ENCODE measurements around the gene ZNF469.
"Not testable (repeated sequence)": the region's sequence is repeated elsewhere in the genome, so short reads cannot be mapped to it uniquely, and the experiment has no call there.

The ZNF469 gene

GRCh38 chr16:88393571-88393970 is 10.8 kb downstream of the ZNF469 start:
- no peak for DNase-seq (ENCODE audit: low spot score)

DNA sequence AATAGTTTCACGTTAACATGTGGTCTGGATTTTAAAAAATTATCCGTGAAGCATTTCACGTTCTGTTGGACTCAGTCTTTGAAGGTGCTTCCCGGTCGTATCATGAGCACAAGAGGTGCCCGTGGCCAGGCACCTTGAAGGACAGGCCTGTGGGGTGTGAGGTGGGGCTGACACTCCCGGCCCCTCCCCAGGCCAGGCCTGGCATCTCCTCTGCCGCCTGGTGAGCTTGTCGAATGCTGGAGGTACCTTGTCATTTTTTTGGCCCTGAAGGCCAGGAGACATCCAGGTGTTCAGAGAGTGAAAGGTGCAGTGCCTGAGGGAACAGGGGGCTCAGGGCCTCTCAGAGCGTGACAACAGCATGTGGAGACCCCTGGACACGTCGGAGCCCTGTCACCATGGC is 11.7 kb downstream of the ZNF469 start:
- no peak for DNase-seq (ENCODE audit: low spot score)

- no peak for DNase-seq (ENCODE audit: low spot score)
These were observed 13.2 kb downstream of the ZNF469 start for GRCh38 chr16:88395669-88396584.

DNA sequence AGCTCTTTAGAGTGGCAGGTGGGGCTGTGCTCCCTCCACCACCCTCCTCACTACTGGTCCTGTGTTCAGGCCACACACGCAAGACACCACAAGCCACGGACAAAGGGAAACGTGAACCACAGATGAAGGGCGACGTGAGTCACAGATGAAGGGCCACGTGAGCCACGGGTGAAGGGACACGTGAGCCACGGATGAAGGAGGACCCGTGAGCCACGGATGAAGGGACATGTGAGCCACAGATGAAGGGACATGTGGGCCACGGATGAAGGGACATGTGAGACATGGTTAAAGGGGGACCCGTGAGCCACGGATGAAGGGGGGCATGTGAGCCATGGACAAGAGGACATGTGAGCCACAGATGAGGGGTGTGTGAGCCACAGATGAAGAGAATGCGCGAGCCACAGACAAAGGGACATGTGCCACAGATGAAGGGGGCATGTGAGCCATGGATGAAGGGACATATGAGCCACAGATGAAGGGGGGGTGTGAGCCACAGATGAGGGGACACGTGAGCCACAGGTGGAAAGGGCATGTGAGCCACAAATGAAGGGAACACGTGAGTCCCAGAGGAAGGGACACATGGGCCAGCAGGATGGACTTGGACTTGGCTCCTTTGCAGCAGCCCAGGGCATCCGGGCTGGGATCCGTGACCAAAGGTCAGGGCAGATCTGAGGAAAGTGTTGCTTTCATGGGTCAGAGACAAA is 15.6 kb downstream of the ZNF469 start:
- no peak for DNase-seq (ENCODE audit: low spot score)

- no peak for DNase-seq (ENCODE audit: low spot score)
These were observed 16.1 kb downstream of the ZNF469 start for GRCh38 chr16:88398874-88399178.

GRCh38 chr16:88400186-88400585 is 17.4 kb downstream of the ZNF469 start:
- no peak for DNase-seq (ENCODE audit: low spot score)

- no peak for DNase-seq (ENCODE audit: low spot score)
These were observed 19.0 kb downstream of the ZNF469 start for GRCh38 chr16:88401604-88402246.

DNA sequence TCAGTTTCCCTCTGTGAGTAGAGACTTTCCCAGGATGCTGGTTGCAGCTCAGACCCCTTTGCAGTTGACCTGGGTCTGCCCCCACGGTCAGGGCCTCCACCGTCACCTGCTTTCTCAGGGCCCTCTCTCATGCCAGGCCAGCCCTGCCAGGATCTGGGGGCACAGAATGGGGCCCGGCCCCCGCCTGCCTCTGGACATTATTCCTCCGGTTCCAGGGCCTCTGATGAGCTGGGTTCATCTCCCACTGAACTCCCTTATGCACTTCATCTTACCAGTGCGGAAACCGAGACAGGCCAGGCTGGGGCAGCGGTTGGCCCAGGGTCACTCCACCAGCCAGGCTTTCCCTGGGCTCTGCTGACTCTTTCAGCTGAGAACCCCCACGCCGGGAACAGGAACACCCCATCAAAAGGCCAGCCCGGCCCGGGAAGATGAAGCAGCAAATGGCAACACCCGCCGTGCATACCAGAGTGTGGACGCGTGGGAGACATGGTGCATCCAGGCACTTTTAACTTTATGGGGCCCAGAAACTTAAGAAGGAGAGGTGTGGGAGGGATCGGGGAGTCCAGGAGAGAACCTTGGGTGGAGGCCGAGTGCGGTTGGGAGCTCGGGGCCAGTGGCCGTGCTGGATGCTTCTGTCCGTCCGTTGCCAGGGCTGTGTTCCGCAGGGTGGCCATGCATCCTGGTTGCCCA is 19.9 kb downstream of the ZNF469 start:
- DNase-seq (ENCODE audit: low spot score) = no peak

GRCh38 chr16:88403794-88404581 is 21.2 kb downstream of the ZNF469 start:
- DNase-seq (ENCODE audit: low spot score) = no peak

DNA sequence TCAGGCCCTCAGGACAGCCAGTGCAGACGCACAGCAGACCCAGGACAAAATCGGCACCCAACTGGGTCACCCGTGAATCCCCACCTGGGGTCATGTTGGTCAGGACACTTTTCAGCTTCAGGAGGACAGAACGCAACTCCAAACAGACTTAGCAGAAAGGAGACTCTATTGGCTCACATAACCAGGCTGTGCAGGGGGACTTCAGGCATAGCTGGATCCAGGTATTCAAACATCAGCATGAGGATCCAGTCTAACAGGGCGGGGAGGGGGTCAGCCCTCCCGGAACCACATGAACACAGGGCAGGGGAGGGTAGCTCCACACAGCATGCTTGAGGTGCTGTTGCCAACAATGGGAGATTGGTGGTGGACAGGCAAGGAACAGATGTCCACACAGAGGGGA is 22.0 kb downstream of the ZNF469 start:
- DNase-seq (ENCODE audit: low spot score) = no peak

- no peak for DNase-seq (ENCODE audit: low spot score)
These were observed 22.7 kb downstream of the ZNF469 start for GRCh38 chr16:88405216-88406060.

- DNase-seq (ENCODE audit: low spot score) = no peak
These were observed 23.6 kb downstream of the ZNF469 start for GRCh38 chr16:88406096-88407041.

GRCh38 chr16:88407042-88407420 is 24.3 kb downstream of the ZNF469 start:
- DNase-seq (ENCODE audit: low spot score) = no peak

- DNase-seq (ENCODE audit: low spot score) = no peak
These were observed 25.0 kb downstream of the ZNF469 start for GRCh38 chr16:88407807-88408206.

DNA sequence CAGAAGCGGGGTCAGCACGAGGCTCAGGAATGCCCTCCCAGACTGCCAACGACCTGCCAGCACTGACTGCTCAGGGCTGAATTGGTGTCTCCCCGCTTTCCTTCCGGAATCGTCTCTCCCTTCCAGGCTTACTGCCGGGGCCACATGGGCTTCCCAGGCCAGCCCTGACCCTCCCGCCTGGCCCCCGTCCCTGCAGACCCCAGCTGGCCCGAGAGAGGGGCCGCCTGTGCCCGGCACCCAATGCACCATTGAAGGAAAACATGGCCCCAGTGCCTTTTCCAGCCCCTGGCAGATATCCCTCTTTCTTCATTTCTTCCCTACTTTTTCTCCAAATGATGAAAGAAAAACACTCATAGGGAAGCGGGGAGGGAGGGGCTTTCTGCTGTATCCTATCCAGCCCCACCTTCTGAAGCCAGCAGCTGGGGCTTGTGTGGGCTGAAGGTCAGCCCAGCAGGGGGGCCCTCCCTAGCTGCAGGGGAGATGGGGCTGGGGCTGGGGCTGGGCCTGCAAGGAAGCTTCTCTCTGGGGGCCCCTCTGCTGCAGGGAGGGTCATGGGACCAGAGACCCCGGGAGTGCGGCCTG is 25.9 kb downstream of the ZNF469 start:
- no peak for DNase-seq (ENCODE audit: low spot score)

DNA sequence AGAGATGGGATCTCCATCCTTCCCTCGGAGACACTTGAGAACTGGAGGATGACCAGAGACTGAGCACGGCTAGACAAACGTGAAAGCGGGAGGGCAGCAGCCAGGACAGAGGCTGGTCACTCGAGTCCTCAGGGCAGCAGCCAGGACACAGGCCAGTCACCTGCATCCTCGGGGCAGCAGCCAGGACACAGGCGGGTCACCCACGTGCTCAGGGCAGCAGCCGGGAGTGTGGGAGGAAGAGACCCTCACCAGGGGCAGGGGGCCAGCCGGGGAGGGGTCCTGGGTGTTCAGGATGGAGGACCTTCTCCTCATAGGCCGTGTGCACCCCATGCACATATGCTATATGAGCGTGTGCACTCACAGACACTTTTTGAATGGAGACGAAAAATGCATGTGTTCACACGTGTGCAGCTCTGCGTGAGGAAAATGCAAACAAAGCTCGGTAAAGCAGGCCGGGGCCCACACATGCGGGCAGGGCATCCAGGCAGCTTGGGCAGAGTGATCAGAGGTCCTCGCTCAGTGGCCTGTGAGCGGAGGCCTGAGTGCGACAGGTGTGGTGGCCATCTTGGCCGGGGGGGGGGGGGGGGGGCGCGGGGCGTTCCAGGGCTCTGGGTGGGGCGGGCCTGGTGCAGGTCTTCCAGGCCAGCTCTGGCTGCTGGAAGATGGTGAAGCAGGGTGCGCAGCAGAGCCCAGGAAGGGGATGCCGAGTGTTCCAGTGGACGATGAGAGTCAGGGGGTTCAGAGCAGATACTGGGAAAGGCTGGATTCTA is 26.7 kb downstream of the ZNF469 start:
- DNase-seq (ENCODE audit: low spot score) = no peak

DNA sequence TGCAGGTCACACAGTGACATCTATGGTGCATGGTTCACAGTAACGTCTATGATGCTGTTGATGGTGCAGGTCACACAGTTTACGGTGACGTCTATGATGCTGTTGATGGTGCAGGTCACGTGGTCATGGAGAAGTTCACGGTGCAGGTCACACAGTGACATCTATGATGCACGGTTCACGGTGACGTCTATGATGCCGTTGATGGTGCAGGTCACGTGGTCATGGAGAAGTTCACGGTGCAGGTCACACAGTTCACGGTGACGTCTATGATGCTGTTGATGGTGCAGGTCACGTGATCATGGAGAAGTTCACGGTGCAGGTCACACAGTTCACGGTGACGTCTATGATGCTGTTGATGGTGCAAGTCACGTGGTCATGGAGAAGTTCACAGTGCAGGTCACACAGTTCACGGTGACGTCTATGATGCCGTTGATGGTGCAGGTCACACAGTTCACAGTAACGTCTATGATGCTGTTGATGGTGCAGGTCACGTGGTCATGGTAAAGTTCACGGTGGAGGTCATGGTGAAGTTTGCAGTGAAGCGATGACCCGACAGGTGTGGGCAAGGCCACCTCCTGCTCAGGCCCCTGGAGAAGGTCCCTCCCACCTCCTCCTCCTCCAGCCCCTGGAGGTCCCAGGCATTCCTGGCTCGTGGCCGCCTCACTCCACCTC is 27.7 kb downstream of the ZNF469 start:
- DNase-seq (ENCODE audit: low spot score) = not testable (repeated sequence)

Data from LoVo (cell line).